Mesodermal cell (in vitro differentiated cells): Measurements from ENCODE around the gene FOXC2.

Experiments used
- H3K27ac ChIP-seq: 2 replicates; pipeline ENCODE4 v1.7.0; 2013; ENCODE audit warnings: mild to moderate bottlenecking, low read depth, low read length, moderate library complexity; ENCODE audit not compliant: severe bottlenecking
- H3K36me3 ChIP-seq: 2 replicates; pipeline ENCODE4 v1.7.1; 2013; ENCODE audit warnings: mild to moderate bottlenecking, low read length, moderate library complexity; ENCODE audit not compliant: control insufficient read depth, insufficient read depth
- H3K4me1 ChIP-seq: one replicate; pipeline ENCODE4 v1.7.1; 2013; ENCODE audit warnings: mild to moderate bottlenecking, low read length; ENCODE audit not compliant: insufficient read depth, control insufficient read depth, poor library complexity, severe bottlenecking
- H3K4me3 ChIP-seq: 2 replicates; pipeline ENCODE4 v1.7.0; 2013; ENCODE audit warnings: low read length, control low read depth, mild to moderate bottlenecking; ENCODE audit not compliant: insufficient read depth, poor library complexity, severe bottlenecking; ENCODE audit errors: extremely low read depth
- H3K9me3 ChIP-seq: 2 replicates; pipeline ENCODE4 v1.7.1; 2013; ENCODE audit warnings: mild to moderate bottlenecking, low read length, moderate library complexity; ENCODE audit not compliant: control insufficient read depth
- WGBS, 2 experiments: methylation state at CpG; one replicate each; pipeline ENCODE4 v1.1.5; 2013; ENCODE audit warnings: missing lambda C conversion rate in 2 of 2; ENCODE audit not compliant: insufficient coverage in 2 of 2; 5-methylcytosine and 5-hydroxymethylcytosine counted together

The FOXC2 gene

DNA sequence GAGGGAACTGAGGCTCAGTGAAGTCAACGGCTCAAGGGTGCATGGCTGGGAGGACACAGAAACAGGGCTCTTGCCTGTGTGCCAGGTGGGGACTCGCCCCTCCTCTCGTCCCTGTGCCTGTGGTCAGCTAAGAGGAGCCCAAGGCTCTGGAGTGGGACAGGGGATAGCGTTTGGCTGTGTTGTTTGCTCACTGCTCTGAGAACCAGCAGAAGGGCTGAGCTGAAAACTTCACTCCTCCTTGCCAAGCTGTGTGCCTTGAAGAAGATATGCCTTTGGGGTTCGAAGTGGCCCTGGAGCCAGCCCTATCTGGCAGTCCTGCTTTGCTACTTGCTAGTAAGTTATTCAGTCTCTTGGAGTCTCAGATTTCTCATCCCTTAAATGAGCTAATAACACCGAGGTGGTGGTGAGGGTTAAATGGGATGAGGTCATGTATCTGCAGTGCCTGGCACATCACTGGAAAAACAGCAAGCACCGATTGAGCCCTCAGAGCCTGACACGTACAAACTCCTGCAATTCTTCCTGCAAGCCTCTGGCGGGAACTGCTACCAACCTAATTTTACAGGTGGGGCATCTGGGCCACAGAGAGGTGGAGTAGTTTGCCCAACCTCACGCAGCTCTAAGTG, 29.5 kb downstream of the FOXC2 start:
- Histone ChIP-seq H3K4me1 (no peaks in the 10 kb centered on the region), H3K27ac (no peak overlapping the region), H3K36me3 (no peaks in the 10 kb centered on the region), H3K4me3 (no peak overlapping the region), H3K9me3 (no peaks in the 10 kb centered on the region)
- WGBS, 2 experiments = 83 to 93% methylated on average over 9 to 10 of the region's 10 CpGs

DNA sequence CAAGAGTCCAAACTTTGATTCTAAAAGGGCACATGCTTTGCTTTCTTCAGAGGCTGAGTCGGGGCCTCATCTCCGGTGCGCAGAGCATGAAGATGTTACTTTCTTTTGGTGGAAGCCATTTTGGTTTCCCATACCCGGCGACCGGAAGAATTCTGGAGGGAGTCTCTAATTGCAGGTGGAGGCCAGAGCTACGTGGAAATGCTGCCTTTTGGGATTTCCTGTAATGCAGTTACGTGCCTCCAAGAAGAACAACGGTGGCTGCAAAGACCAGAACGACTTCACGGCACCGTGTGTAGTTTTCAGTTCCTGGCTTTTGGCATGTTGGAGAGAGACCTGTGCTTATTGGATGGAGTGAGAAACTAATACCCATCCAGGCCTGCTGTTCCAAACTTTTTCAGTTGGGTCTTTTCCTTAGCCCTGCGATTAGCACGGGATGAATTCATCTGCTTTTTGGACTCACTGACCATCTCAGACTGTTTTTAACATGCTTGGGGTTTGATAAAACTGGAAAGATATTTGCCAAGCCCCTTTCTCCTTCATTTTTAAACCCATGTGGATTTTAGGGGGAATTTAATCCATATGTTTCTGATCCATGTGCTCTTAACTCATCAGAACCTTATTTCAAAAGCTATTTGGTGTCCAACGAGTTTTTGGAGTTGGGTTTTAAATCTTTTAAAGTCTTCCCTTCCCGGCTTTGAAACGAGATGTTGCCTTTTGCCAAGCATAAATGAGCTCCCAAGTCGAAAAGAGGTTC, 30.7 kb downstream of the FOXC2 start:
- Histone ChIP-seq H3K27ac (no peak overlapping the region), H3K9me3 (no peaks in the 10 kb centered on the region), H3K36me3 (no peaks in the 10 kb centered on the region), H3K4me3 (no peak overlapping the region), H3K4me1 (no peaks in the 10 kb centered on the region)
- 95 to 96% methylated on average over 13 of the region's 18 CpGs for WGBS, 2 experiments

DNA sequence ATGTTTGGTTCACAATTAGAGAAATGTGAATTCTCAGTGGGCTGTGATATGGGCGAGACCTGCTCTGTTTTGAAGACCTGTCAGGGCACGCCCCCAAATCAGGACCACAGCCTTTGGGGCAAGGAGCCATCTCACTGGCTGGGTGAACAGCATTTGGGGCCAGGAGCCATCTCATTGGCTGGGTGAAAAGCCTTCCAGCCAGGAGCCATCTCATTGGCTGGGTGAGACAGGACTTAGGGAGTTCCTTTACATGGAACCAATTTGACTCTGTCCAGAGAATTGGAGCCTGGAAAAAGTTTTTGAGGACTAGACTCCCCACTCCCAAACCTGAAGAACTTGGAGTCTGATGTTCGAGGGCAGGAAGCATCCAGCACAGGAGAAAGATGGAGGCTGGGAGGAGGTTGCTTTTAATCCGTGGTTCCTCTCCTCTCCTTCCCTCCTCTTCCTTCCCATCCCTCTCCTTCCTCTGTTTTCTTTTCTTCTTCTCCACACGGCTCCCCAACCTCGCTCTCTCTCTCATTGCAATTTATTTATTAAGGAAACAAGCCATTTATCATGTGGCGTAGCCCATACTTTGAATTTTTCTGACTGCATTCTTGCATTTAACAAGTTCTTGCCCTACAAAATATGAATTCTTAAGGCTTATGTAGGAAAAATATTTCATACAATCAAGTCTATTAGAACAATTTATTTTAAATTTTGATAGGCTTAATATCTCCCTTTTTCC, 31.4 kb downstream of the FOXC2 start:
- no peak overlapping the region for H3K27ac ChIP-seq
- 92 to 98% methylated on average over 2 of the region's 7 CpGs for WGBS, 2 experiments
- no peaks in the 10 kb centered on the region for H3K4me1 ChIP-seq
- no peaks in the 10 kb centered on the region for H3K36me3 ChIP-seq
- no peak overlapping the region for H3K4me3 ChIP-seq
- no peaks in the 10 kb centered on the region for H3K9me3 ChIP-seq

DNA sequence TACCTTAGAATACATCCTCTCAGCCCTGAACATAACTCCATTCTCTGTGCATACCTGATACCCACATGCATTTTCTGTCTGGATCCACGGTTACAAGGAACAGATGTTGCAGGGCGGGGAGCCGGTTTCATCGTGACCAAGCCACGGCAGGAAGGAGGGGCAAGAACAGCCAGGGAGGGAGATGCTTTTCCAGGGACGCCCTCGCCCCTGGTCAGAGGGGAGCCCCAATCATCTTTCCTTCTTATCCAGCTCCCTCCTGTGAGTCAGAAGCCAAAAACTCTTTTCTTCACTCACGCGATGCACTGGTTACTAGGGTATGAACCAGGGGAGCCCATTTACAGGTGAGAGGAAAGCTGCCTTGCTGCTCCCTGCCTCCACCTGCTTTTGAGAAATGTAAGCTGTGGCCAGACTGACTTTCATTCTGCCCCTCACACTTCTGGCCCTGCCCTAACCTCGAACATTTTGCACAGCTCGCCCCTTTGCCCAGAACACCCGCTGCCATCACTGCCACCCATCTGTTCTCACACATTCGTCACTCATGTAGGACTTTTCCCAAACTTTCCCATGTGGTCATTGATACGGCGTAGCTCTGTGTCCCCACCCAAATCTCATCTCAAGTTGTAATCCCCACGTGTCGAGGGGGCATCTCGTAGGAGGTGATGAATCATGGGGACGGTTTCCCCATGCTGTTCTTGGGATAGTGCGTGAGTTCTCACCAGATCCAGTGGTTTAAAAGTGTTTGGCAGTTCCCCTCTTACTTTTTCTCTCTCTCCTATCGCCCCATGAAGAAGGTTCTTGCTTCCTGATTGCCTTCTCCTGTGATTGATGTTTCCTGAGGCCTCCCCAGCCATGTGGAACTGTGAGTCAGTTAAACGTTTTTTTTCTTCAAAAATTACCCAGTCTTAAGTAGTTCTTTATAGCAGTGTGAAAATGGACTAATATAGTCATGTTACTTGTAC, 32.3 kb downstream of the FOXC2 start:
- Histone ChIP-seq H3K36me3 (no peaks in the 10 kb centered on the region), H3K4me1 (no peaks in the 10 kb centered on the region), H3K4me3 (no peak overlapping the region), H3K9me3 (peaks cover under 1% of the 10 kb centered on the region), H3K27ac (no peak overlapping the region)
- WGBS, 2 experiments = 91 to 95% methylated on average over 13 to 17 of the region's 22 CpGs

DNA sequence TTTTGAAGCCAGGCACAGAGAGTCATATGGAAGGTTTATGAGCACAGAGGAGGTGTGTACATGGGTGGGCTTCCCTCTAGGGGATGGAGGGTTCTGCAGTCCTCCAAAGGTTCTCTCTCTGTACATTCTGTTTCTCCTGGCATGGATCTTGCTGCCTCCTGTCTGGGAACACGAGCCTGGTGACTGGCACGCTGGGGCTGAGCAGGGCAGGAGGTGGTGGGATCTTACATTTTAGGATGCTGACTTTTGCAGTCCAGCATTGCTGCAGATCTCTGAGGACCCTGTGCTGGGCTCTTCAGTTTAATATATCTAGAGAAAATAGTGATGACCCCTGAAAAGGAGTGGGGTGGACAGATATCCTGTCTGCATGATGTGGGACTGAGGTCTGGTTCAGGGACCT, 34.7 kb downstream of the FOXC2 start:
- Histone ChIP-seq H3K9me3 (peaks cover 7% of the 10 kb centered on the region), H3K4me1 (no peaks in the 10 kb centered on the region), H3K4me3 (no peak overlapping the region), H3K36me3 (no peaks in the 10 kb centered on the region), H3K27ac (no peak overlapping the region)
- 80 to 90% methylated on average over 2 of the region's 2 CpGs for WGBS, 2 experiments

DNA sequence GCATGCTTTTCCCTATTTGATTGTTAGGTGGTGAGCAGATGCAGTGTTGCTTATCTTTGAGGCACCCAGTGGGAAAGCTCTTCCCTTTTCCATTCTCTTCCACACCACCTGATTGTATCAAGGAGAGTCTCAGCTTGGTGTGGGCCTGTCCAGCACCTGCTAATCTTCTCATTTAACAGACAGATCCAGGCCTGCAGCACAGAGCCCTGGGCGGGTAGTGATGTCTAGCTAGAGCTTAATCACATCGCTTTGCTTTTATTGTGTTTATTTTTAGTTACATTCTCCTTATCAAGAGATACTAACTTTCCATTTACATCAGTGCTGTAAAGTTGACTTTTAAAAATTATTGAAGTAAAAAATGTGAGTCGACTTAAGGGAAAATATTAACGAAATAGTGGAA, 35.9 kb downstream of the FOXC2 start:
- no peaks in the 10 kb centered on the region for H3K36me3 ChIP-seq
- H3K9me3 ChIP-seq = peaks cover 7% of the 10 kb centered on the region
- 90 to 94% methylated on average over 2 of the region's 4 CpGs for WGBS, 2 experiments
- no peak overlapping the region for H3K4me3 ChIP-seq
- no peaks in the 10 kb centered on the region for H3K4me1 ChIP-seq
- H3K27ac ChIP-seq = no peak overlapping the region

DNA sequence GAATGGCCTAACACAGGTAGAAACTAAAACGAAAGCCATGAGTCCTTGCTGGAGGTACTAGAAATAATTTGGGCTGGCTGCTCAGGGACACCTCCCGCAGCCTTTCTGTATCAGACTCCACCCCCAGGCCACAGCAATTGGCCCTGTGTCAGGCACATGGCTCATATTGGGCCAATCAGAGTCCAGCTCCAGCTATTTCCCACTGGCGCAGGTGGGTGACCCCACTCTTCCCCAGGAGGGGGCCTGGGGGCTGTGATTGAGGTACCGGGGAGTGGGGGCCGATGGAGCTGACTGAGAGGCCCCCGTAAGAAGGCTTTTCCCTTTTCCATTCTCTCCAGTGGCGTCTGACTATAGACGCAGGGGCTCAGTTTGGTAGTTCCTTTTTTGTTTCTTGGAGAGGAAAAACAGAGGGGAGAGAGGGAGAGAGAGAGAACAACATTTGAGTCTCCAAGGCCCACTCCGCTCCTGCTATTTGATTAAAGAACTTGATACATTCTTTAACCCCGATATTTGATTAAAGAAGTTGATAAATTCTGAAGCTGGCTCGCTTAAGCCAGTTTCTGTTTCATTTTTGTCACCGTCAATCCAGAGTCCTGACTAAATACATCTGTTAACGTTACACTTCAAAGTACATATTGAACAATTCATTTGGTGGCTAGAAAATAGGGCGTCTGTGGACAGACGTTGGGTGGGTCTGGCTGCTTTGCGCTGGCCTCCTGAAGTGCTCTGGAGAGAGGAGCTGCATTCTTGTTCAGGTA, 38.0 kb downstream of the FOXC2 start:
- Histone ChIP-seq H3K36me3 (no peaks in the 10 kb centered on the region), H3K27ac (no peak overlapping the region)
- 90 to 94% methylated on average over 6 to 7 of the region's 16 CpGs for WGBS, 2 experiments

DNA sequence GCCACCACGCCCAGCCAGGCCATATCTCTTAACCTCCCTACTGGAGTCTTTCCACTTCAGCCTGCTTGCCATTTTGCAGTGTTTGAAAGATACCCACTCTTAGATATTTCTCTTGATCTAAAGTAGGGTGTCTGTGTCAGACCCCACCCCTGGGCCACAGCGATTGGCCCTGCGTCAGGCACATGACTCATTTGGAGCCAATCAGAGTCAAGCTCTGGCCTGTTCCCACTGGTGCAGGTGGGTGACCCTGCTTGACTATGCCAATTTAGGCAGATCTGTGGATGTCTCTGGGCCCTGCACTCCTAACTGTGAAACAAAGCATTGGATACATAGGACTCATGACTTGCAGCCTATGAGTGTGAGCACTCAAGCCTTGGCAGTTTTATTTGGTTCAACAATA, 39.3 kb downstream of the FOXC2 start:
- Histone ChIP-seq H3K36me3 (no peaks in the 10 kb centered on the region), H3K27ac (no peak overlapping the region), H3K4me1 (peaks cover 26% of the 10 kb centered on the region), H3K4me3 (no peak overlapping the region), H3K9me3 (peaks cover 7% of the 10 kb centered on the region)
- 93 to 100% methylated on average over 3 of the region's 3 CpGs for WGBS, 2 experiments

More for the DNA sequence above, 38.0 kb downstream of the FOXC2 start:
- Histone ChIP-seq H3K4me3 (no peak overlapping the region), H3K9me3 (peaks cover 7% of the 10 kb centered on the region), H3K4me1 (peaks cover 16% of the 10 kb centered on the region)

DNA sequence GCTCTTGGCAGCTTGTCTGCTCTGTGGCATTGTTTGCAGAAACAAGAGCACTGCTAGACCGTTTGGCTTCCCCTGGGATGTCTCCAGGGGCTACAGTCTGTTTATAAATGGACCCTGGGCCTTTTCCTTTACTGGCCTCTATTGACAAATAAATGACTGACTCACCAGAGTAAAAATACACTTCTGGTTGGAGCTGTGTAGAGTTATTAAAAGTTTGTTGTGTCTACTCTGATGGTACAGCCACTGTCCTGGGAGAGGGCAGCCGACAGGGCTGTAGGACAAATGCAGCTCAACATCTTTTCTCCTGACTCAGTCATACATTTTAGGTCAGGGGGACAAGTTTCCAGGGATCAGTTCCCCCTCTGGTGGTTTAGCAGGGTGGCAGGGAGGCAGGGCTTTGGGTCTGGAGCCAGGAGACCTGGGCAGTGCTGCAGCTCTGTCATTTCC, 41.7 kb downstream of the FOXC2 start:
- 71 to 81% methylated on average over 2 of the region's 2 CpGs for WGBS, 2 experiments
- peaks cover 7% of the 10 kb centered on the region for H3K9me3 ChIP-seq
- no peaks in the 10 kb centered on the region for H3K36me3 ChIP-seq
- peaks cover 32% of the 10 kb centered on the region for H3K4me1 ChIP-seq
- H3K27ac ChIP-seq = peak overlapping the region; percentile 68
- no peak overlapping the region for H3K4me3 ChIP-seq
